HepG2 (cell line): ENCODE data around the gene DHX58. TPM values are rescaled to one million over a fixed set of nuclear protein-coding genes. Genes with fewer than 3 reads are reported as not detected.

Experiments used
- CEBPB ChIP-seq: IDR thresholded peaks from 2 replicates; pipeline ENCODE4 v1.6.1; 2011; ENCODE audit warnings: low read depth, low read length, improper control_type of control experiment, borderline replicate concordance
- E2F1 ChIP-seq: sonication (generic); formaldehyde crosslinking; IDR thresholded peaks from 2 replicates; pipeline ENCODE4 v1.5.0; 2020; ENCODE audit warnings: missing genetic modification reagents
- HOXA3 ChIP-seq: sonication (generic); formaldehyde crosslinking; IDR thresholded peaks from 2 replicates; pipeline ENCODE4 v1.5.0; 2020; ENCODE audit warnings: missing genetic modification reagents
- ISX ChIP-seq: sonication (generic); formaldehyde crosslinking; conservative IDR thresholded peaks from 2 replicates; pipeline ENCODE4 v1.5.0; 2020; ENCODE audit warnings: missing genetic modification reagents
- MZF1 ChIP-seq: sonication (generic); formaldehyde crosslinking; IDR thresholded peaks from 2 replicates; pipeline ENCODE4 v1.8.1; 2023; ENCODE audit warnings: mild to moderate bottlenecking, missing genetic modification reagents, borderline replicate concordance
- PCBP1 ChIP-seq: fragments of 200-400 bp; formaldehyde crosslinking; IDR thresholded peaks from 2 replicates; pipeline ENCODE4 v1.6.1; 2017; ENCODE audit warnings: mild to moderate bottlenecking, low read depth, low read length, borderline replicate concordance
- POLR2AphosphoS2 ChIP-seq: IDR thresholded peaks from 2 replicates; pipeline ENCODE4 v1.6.1; 2011; ENCODE audit warnings: low read depth, low read length, improper control_type of control experiment
- PPARG ChIP-seq: conservative IDR thresholded peaks from 2 replicates; pipeline ENCODE4 v1.6.1; 2016; ENCODE audit warnings: missing biosample characterization, missing genetic modification reagents
- RBAK ChIP-seq: sonication (generic); formaldehyde crosslinking; IDR thresholded peaks from 2 replicates; pipeline ENCODE4 v1.5.1; 2020; ENCODE audit warnings: mild to moderate bottlenecking, missing genetic modification reagents
- RXRB ChIP-seq: IDR thresholded peaks from 2 replicates; pipeline ENCODE4 v1.6.1; 2016; ENCODE audit warnings: borderline replicate concordance, missing genetic modification reagents, missing compliant biosample characterization
- SOX6 ChIP-seq, 2 experiments: fragments of 450-650 bp in 1 of 2; sonication (generic) in 1 of 2; formaldehyde crosslinking in 1 of 2; IDR thresholded peaks; 2 replicates each; pipeline versions ENCODE4 v1.4.0 to v1.6.1; 2017 to 2020; ENCODE audit warnings: antibody characterized with exemption in 1 of 2, mild to moderate bottlenecking in 1 of 2, missing genetic modification reagents in 1 of 2
- TCF7 ChIP-seq: sonication (generic); IDR thresholded peaks from 2 replicates; pipeline ENCODE4 v1.6.1; 2016; ENCODE audit warnings: antibody characterized with exemption, low read depth
- UBTF ChIP-seq: sonication (generic); formaldehyde crosslinking; IDR thresholded peaks from 2 replicates; pipeline ENCODE4 v1.4.0; 2020; ENCODE audit warnings: mild to moderate bottlenecking, missing genetic modification reagents
- polyA plus RNA-seq, 8 experiments: library from polyadenylated mRNA; depleted of rRNA in 3 of 8; stranded (reverse) in 7 of 8; unstranded in 1 of 8; fragments of >200 nt; fragmentation: Illumina TruSeq in 4 of 8; extraction: Trizol in 4 of 8; gene quantifications; 2 replicates each; pipeline versions ENCODE4 v1.2.1 to v1.2.3, GENCODE V29; 2011 to 2016; ENCODE audit warnings: low read depth in 4 of 8, missing spikeins in 1 of 8, mixed read lengths in 1 of 8; ENCODE audit not compliant: insufficient read depth in 1 of 8
- total RNA-seq, 5 experiments: library from RNA; depleted of rRNA; stranded (reverse); fragments of >200 nt; fragmentation: Illumina TruSeq; extraction: Trizol; gene quantifications; 2 replicates each; pipeline ENCODE4 v1.2.3, GENCODE V29; 2016; ENCODE audit warnings: low read depth in 1 of 5
- TF ChIP-seq, protein P1 (sequence below): sonication (generic); formaldehyde crosslinking; conservative IDR thresholded peaks from 2 replicates; pipeline ENCODE4 v1.4.0; 2020; ENCODE audit warnings: mild to moderate bottlenecking, missing genetic modification reagents, moderate library complexity
- TF ChIP-seq, protein P2 (sequence below): sonication (generic); formaldehyde crosslinking; IDR thresholded peaks from 2 replicates; pipeline ENCODE4 v1.5.1; 2020; ENCODE audit warnings: missing genetic modification reagents, mild to moderate bottlenecking, borderline replicate concordance
- TF ChIP-seq, protein P3 (sequence below): IDR thresholded peaks from 2 replicates; pipeline ENCODE4 v1.4.0; 2020; ENCODE audit warnings: mild to moderate bottlenecking, missing genetic modification reagents

DHX58 gene
- total and polyA plus RNA-seq, 2 of the 13 experiments (the other 11 are each of a cell fraction or from before 2014, with no cell fraction given): 6.7 to 7.8 TPM

- TF ChIP-seq, protein P1, sequence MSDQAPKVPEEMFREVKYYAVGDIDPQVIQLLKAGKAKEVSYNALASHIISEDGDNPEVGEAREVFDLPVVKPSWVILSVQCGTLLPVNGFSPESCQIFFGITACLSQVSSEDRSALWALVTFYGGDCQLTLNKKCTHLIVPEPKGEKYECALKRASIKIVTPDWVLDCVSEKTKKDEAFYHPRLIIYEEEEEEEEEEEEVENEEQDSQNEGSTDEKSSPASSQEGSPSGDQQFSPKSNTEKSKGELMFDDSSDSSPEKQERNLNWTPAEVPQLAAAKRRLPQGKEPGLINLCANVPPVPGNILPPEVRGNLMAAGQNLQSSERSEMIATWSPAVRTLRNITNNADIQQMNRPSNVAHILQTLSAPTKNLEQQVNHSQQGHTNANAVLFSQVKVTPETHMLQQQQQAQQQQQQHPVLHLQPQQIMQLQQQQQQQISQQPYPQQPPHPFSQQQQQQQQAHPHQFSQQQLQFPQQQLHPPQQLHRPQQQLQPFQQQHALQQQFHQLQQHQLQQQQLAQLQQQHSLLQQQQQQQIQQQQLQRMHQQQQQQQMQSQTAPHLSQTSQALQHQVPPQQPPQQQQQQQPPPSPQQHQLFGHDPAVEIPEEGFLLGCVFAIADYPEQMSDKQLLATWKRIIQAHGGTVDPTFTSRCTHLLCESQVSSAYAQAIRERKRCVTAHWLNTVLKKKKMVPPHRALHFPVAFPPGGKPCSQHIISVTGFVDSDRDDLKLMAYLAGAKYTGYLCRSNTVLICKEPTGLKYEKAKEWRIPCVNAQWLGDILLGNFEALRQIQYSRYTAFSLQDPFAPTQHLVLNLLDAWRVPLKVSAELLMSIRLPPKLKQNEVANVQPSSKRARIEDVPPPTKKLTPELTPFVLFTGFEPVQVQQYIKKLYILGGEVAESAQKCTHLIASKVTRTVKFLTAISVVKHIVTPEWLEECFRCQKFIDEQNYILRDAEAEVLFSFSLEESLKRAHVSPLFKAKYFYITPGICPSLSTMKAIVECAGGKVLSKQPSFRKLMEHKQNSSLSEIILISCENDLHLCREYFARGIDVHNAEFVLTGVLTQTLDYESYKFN (CRISPR knock-in tag): peak; percentile 60
- TF ChIP-seq RBAK (CRISPR knock-in tag) (no peak), ISX (no peak), MZF1 (CRISPR knock-in tag) (no peak), RXRB (CRISPR knock-in tag) (no peak), PCBP1 (peak; percentile 89; the same call in 1 of the 2 replicates), POLR2AphosphoS2 (no peak), HOXA3 (CRISPR knock-in tag) (peak; percentile 59; the same call in 1 of the 2 replicates), SOX6 (IDR thresholded peaks at IDR 0.05) (no peak), SOX6 (CRISPR knock-in tag; IDR thresholded peaks at IDR 0.05) (peak; percentile 87), PPARG (no peak), TCF7 (no peak), CEBPB (peak; percentile 95), UBTF (CRISPR knock-in tag) (peak; percentile 63), E2F1 (CRISPR knock-in tag) (no peak; the same call in 1 of the 2 replicates)
- TF ChIP-seq, protein P2, sequence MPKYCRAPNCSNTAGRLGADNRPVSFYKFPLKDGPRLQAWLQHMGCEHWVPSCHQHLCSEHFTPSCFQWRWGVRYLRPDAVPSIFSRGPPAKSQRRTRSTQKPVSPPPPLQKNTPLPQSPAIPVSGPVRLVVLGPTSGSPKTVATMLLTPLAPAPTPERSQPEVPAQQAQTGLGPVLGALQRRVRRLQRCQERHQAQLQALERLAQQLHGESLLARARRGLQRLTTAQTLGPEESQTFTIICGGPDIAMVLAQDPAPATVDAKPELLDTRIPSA: no peak
- TF ChIP-seq, protein P3, sequence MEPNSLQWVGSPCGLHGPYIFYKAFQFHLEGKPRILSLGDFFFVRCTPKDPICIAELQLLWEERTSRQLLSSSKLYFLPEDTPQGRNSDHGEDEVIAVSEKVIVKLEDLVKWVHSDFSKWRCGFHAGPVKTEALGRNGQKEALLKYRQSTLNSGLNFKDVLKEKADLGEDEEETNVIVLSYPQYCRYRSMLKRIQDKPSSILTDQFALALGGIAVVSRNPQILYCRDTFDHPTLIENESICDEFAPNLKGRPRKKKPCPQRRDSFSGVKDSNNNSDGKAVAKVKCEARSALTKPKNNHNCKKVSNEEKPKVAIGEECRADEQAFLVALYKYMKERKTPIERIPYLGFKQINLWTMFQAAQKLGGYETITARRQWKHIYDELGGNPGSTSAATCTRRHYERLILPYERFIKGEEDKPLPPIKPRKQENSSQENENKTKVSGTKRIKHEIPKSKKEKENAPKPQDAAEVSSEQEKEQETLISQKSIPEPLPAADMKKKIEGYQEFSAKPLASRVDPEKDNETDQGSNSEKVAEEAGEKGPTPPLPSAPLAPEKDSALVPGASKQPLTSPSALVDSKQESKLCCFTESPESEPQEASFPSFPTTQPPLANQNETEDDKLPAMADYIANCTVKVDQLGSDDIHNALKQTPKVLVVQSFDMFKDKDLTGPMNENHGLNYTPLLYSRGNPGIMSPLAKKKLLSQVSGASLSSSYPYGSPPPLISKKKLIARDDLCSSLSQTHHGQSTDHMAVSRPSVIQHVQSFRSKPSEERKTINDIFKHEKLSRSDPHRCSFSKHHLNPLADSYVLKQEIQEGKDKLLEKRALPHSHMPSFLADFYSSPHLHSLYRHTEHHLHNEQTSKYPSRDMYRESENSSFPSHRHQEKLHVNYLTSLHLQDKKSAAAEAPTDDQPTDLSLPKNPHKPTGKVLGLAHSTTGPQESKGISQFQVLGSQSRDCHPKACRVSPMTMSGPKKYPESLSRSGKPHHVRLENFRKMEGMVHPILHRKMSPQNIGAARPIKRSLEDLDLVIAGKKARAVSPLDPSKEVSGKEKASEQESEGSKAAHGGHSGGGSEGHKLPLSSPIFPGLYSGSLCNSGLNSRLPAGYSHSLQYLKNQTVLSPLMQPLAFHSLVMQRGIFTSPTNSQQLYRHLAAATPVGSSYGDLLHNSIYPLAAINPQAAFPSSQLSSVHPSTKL (CRISPR knock-in tag): peak; percentile 27
Measured at GRCh38 chr17:42087736-42088705, 24.5 kb downstream of the DHX58 start (continued).
